ENCODE data around the gene CDC34. TPM values are rescaled to one million over a fixed set of nuclear protein-coding genes. Genes with fewer than 3 reads are reported as not detected.

CDC34 gene
- total RNA-seq, 2 donors from 2014 or later = 36.2 to 42.0 TPM

GRCh38 chr19:535017-535835 lies 3.7 kb downstream of the CDC34 start:
- Mint-ChIP-seq H3K27me3 (no peaks in the 10 kb centered on the region), H3K36me3 (ENCODE audit: low read depth) (no peaks in the 10 kb centered on the region), H3K27ac (no peak overlapping the region), H3K4me1 (peaks cover 16% of the 10 kb centered on the region), H3K4me3 (peak overlapping the region; percentile 70)
- no peak for ATAC-seq
- no peak for DNase-seq
- H3K9me3 ChIP-seq (ENCODE audit: control insufficient read depth, low read length, poor library complexity, severe bottlenecking) = no peaks in the 10 kb centered on the region

- ATAC-seq = no peak
- no peak for DNase-seq
- Mint-ChIP-seq H3K4me1 (peaks cover 15% of the 10 kb centered on the region), H3K36me3 (ENCODE audit: low read depth) (no peaks in the 10 kb centered on the region), H3K27ac (no peak overlapping the region), H3K4me3 (no peak overlapping the region), H3K27me3 (no peaks in the 10 kb centered on the region)
- H3K9me3 ChIP-seq (ENCODE audit: control insufficient read depth, low read length, poor library complexity, severe bottlenecking) = no peaks in the 10 kb centered on the region
These were observed 4.7 kb downstream of the CDC34 start for GRCh38 chr19:536031-536880.

- DNase-seq (no peak), ATAC-seq (no peak)
- no peak overlapping the region for H3K27ac Mint-ChIP-seq
- H3K4me3 Mint-ChIP-seq = no peak overlapping the region
- peaks cover 15% of the 10 kb centered on the region for H3K4me1 Mint-ChIP-seq
- no peaks in the 10 kb centered on the region for H3K36me3 Mint-ChIP-seq (ENCODE audit: low read depth)
- H3K9me3 ChIP-seq (ENCODE audit: control insufficient read depth, low read length, poor library complexity, severe bottlenecking) = no peaks in the 10 kb centered on the region
- no peaks in the 10 kb centered on the region for H3K27me3 Mint-ChIP-seq
These were observed 5.4 kb downstream of the CDC34 start for GRCh38 chr19:536881-537404.

- no peak for ATAC-seq
- H3K36me3 Mint-ChIP-seq (ENCODE audit: low read depth) = no peaks in the 10 kb centered on the region
- peaks cover 11% of the 10 kb centered on the region for H3K4me1 Mint-ChIP-seq
- H3K27ac Mint-ChIP-seq = no peak overlapping the region
- H3K27me3 Mint-ChIP-seq = no peaks in the 10 kb centered on the region
- no peak overlapping the region for H3K4me3 Mint-ChIP-seq
- no peaks in the 10 kb centered on the region for H3K9me3 ChIP-seq (ENCODE audit: control insufficient read depth, low read length, poor library complexity, severe bottlenecking)
- DNase-seq = no peak
These were observed 7.3 kb downstream of the CDC34 start for GRCh38 chr19:538641-539428.

- H3K4me3 Mint-ChIP-seq = no peak overlapping the region
- H3K27me3 Mint-ChIP-seq = no peaks in the 10 kb centered on the region
- DNase-seq (no peak), ATAC-seq (no peak)
- no peaks in the 10 kb centered on the region for H3K9me3 ChIP-seq (ENCODE audit: control insufficient read depth, low read length, poor library complexity, severe bottlenecking)
- H3K36me3 Mint-ChIP-seq (ENCODE audit: low read depth) = no peaks in the 10 kb centered on the region
- no peak overlapping the region for H3K27ac Mint-ChIP-seq
- peaks cover 13% of the 10 kb centered on the region for H3K4me1 Mint-ChIP-seq
These were observed 8.0 kb downstream of the CDC34 start for GRCh38 chr19:539429-540030.

- Mint-ChIP-seq H3K27me3 (no peaks in the 10 kb centered on the region), H3K36me3 (ENCODE audit: low read depth) (no peaks in the 10 kb centered on the region), H3K4me3 (no peak overlapping the region), H3K4me1 (peaks cover 16% of the 10 kb centered on the region), H3K27ac (no peak overlapping the region)
- H3K9me3 ChIP-seq (ENCODE audit: control insufficient read depth, low read length, poor library complexity, severe bottlenecking) = no peaks in the 10 kb centered on the region
- no peak for DNase-seq
- ATAC-seq = no peak
These were observed 9.5 kb downstream of the CDC34 start for GRCh38 chr19:540867-541637.

- ATAC-seq (no peak), DNase-seq (no peak)
- H3K9me3 ChIP-seq (ENCODE audit: control insufficient read depth, low read length, poor library complexity, severe bottlenecking) = no peaks in the 10 kb centered on the region
- Mint-ChIP-seq H3K27me3 (no peaks in the 10 kb centered on the region), H3K36me3 (ENCODE audit: low read depth) (no peaks in the 10 kb centered on the region), H3K4me3 (no peak overlapping the region), H3K4me1 (peaks cover 16% of the 10 kb centered on the region), H3K27ac (no peak overlapping the region)
These were observed 10.1 kb downstream of the CDC34 start for GRCh38 chr19:541699-542098.

- no peaks in the 10 kb centered on the region for H3K9me3 ChIP-seq (ENCODE audit: control insufficient read depth, low read length, poor library complexity, severe bottlenecking)
- no peak overlapping the region for H3K27ac Mint-ChIP-seq
- ATAC-seq (no peak), DNase-seq (no peak)
- H3K4me3 Mint-ChIP-seq = no peak overlapping the region
- H3K4me1 Mint-ChIP-seq = peaks cover 16% of the 10 kb centered on the region
- no peaks in the 10 kb centered on the region for H3K36me3 Mint-ChIP-seq (ENCODE audit: low read depth)
- no peaks in the 10 kb centered on the region for H3K27me3 Mint-ChIP-seq
These were observed 10.8 kb downstream of the CDC34 start for GRCh38 chr19:542173-542866.

GRCh38 chr19:543910-544608 lies 12.5 kb downstream of the CDC34 start, which contains the start of gene GZMM:
Gene GZMM, plus strand, starts transcription at chr19:544053. Its CDS starts 19 bp downstream, at chr19:544072.
- DNase-seq = peak; percentile 50 to 62 (median 50)
- peak within 1 kb of the TSS; percentile 84 for H3K27ac Mint-ChIP-seq
- H3K36me3 Mint-ChIP-seq (ENCODE audit: low read depth) = no peaks in the 10 kb centered on the region
- H3K27me3 Mint-ChIP-seq = no peaks in the 10 kb centered on the region
- peaks cover 12% of the 10 kb centered on the region for H3K4me1 Mint-ChIP-seq
- peak within 1 kb of the TSS; percentile 88 for H3K4me3 Mint-ChIP-seq
- peak; percentile 98 for ATAC-seq
- no peaks in the 10 kb centered on the region for H3K9me3 ChIP-seq (ENCODE audit: control insufficient read depth, low read length, poor library complexity, severe bottlenecking)

GRCh38 chr19:547117-547516 lies 15.6 kb downstream of the CDC34 start:
- Mint-ChIP-seq H3K4me3 (no peak overlapping the region), H3K36me3 (ENCODE audit: low read depth) (no peaks in the 10 kb centered on the region), H3K27ac (no peak overlapping the region), H3K4me1 (peaks cover 15% of the 10 kb centered on the region), H3K27me3 (no peaks in the 10 kb centered on the region)
- DNase-seq (no peak), ATAC-seq (no peak)
- no peaks in the 10 kb centered on the region for H3K9me3 ChIP-seq (ENCODE audit: control insufficient read depth, low read length, poor library complexity, severe bottlenecking)

Measured in T-helper 17 cell (primary cell).